PFSK-1 (cell line): Measurements from ENCODE around the gene CTBP1.

Experiments used
- FOXP2 ChIP-seq: optimal IDR thresholded peaks from 2 replicates; pipeline ENCODE3; 2011; ENCODE audit warnings: borderline replicate concordance, control low read depth, inconsistent platforms; ENCODE audit not compliant: insufficient read depth; ENCODE audit errors: extremely low read length, extremely low read depth
- POLR2AphosphoS5 ChIP-seq: IDR thresholded peaks from 2 replicates; pipeline ENCODE4 v1.6.1; 2012; ENCODE audit warnings: low read depth, mild to moderate bottlenecking, control low read depth, low read length, moderate library complexity
- SIN3A ChIP-seq: IDR thresholded peaks from 2 replicates; pipeline ENCODE4 v1.6.1; 2012; ENCODE audit warnings: mild to moderate bottlenecking, low read length, moderate library complexity, borderline replicate concordance; ENCODE audit not compliant: insufficient read depth
- TAF1 ChIP-seq: IDR thresholded peaks from 2 replicates; pipeline ENCODE4 v1.6.1; 2012; ENCODE audit warnings: low read length, control low read depth, borderline replicate concordance; ENCODE audit not compliant: insufficient read depth
- TF ChIP-seq, protein P1 (sequence below), 2 experiments: IDR thresholded peaks; 2 replicates each; pipeline versions ENCODE4 v1.6.1 to v1.8.0; 2011 to 2012; ENCODE audit warnings: low read depth in 2 of 2, low read length in 2 of 2, control low read depth in 1 of 2, inconsistent platforms in 1 of 2, mild to moderate bottlenecking in 1 of 2, moderate library complexity in 1 of 2; ENCODE audit not compliant: insufficient read depth in 1 of 2

CTBP1 gene

DNA sequence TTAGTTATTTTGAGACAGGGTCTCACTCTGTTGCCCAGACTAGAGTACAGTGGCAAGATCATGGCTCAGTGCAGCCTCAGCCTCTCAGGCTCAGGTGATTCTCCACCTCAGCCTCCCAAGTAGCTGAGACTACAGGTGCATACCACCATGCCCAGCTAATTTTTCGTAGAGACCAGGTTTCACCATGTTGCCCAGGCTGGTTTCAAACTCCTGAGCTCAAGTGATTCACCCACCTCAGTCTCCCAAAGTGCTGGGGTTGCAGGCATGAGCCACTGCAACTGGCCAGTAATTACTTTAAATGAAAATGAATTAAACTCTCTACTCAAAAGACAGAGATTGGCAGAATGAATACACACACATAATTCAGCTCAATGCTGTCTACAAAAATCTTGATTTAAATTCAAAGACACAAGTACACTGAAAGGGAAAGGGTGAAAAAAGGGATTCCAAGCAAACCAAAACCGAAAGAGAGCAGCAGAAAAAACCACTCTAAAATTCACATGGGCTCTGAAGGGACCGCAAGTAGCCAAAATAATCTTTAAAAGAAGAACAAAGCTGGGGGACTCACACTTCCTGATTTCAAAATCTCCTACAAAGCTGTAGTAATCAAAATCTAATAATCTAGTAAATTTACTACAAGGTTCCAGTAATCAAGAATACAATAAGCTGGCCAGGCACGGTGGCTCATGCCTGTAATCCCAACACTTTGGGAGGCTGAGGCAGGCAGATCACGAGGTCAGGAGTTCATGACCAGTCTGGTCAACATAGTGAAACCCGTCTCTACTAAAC is 64.8 kb downstream of the CTBP1 start:
- TF ChIP-seq TAF1 = no peak
- TF ChIP-seq SIN3A = no peak
- TF ChIP-seq POLR2AphosphoS5 = no peak
- TF ChIP-seq, protein P1, sequence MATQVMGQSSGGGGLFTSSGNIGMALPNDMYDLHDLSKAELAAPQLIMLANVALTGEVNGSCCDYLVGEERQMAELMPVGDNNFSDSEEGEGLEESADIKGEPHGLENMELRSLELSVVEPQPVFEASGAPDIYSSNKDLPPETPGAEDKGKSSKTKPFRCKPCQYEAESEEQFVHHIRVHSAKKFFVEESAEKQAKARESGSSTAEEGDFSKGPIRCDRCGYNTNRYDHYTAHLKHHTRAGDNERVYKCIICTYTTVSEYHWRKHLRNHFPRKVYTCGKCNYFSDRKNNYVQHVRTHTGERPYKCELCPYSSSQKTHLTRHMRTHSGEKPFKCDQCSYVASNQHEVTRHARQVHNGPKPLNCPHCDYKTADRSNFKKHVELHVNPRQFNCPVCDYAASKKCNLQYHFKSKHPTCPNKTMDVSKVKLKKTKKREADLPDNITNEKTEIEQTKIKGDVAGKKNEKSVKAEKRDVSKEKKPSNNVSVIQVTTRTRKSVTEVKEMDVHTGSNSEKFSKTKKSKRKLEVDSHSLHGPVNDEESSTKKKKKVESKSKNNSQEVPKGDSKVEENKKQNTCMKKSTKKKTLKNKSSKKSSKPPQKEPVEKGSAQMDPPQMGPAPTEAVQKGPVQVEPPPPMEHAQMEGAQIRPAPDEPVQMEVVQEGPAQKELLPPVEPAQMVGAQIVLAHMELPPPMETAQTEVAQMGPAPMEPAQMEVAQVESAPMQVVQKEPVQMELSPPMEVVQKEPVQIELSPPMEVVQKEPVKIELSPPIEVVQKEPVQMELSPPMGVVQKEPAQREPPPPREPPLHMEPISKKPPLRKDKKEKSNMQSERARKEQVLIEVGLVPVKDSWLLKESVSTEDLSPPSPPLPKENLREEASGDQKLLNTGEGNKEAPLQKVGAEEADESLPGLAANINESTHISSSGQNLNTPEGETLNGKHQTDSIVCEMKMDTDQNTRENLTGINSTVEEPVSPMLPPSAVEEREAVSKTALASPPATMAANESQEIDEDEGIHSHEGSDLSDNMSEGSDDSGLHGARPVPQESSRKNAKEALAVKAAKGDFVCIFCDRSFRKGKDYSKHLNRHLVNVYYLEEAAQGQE (IDR thresholded peaks at IDR 0.05; ENCODE audit: insufficient read depth in 1 of 2, low read depth in 2 of 2, low read length in 2 of 2) = no peak
- TF ChIP-seq FOXP2 = no peak

DNA sequence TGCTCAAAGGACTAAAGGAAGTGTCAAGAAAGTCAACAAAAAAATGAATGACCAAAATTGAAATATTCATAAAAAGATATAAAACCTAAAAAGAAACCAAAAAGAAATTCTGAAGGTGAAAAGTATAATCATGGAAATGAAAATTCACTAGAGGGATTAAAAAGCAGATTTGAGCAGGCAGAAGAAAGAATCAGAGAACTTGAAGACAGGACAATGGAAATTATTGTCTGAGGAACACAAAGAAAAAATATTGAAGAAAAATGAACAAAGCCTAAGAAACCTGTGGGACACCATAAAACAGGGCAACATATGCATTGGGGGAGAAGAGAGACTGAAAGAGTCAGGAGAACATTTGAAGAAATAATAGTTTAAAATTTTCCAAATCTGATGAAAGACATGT is 66.6 kb downstream of the CTBP1 start:
- TF ChIP-seq FOXP2 = no peak
- TF ChIP-seq SIN3A = no peak
- TF ChIP-seq, protein P1 (IDR thresholded peaks at IDR 0.05; ENCODE audit: insufficient read depth in 1 of 2, low read depth in 2 of 2, low read length in 2 of 2) = no peak
- TF ChIP-seq TAF1 = no peak
- no peak for TF ChIP-seq POLR2AphosphoS5

DNA sequence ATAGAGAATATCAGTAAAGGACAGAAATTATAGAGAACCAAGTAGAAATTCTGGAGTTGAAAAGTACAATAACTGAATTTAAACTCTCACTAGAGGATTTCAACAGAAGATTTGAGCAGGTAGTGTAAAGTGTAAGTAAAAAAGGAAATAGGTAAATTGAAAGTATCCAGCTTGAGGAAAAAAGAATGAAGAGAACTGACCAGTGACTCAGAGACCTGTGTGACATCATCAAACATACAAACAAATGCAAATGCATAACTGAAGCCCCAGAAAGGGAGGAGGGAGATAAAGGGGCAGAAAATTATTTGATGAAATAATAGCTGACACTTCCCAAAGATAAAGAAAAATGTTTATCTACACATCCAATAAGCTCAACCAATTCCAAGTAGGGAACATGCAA is 68.3 kb downstream of the CTBP1 start:
- TF ChIP-seq FOXP2 (no peak), TAF1 (no peak), POLR2AphosphoS5 (no peak), SIN3A (no peak)
- TF ChIP-seq, protein P1 (IDR thresholded peaks at IDR 0.05; ENCODE audit: insufficient read depth in 1 of 2, low read depth in 2 of 2, low read length in 2 of 2) = no peak

DNA sequence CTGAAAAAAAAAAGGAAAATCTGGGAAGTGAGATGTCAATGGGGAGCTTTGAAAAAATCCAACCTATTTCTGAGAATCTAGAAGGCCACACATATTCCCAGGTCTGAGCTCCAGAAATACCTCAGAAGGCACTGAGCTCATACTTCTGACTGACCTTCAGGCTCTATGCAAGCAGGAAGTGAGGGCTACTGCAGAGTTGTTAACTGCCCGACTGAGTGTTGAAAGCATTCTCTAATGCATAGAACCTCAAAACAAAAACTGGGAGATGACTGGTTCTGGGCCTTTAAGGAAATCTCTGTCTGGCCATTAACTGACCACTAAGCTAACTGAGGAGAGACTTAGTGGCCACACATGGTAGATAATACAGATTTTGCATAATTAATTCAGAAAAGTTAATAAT is 69.0 kb downstream of the CTBP1 start:
- TF ChIP-seq FOXP2 (no peak), SIN3A (no peak), POLR2AphosphoS5 (no peak), TAF1 (no peak)
- TF ChIP-seq, protein P1 (IDR thresholded peaks at IDR 0.05; ENCODE audit: insufficient read depth in 1 of 2, low read depth in 2 of 2, low read length in 2 of 2) = no peak

DNA sequence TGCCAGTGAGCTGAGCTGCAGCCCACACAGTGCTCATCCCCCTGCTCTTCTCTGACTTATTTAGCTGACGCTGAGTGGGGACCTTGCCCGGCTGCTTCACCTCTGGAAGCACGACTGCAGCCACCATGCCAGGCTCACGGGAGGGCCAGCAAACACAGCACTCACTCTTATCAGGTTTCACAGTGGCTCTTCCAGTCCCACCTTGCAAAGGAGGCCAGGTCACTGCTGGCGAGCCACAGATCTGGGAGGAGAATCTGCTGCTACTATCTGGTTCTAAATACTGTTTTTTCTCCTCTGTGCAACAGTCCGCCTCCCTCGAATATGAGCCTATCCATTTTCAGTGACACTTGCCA is 69.9 kb downstream of the CTBP1 start:
- TF ChIP-seq TAF1 = no peak
- TF ChIP-seq POLR2AphosphoS5 = no peak
